ENCODE measurements around the gene ANKRD31. TPM values are rescaled to one million over a fixed set of nuclear protein-coding genes. Genes with fewer than 3 reads are reported as not detected.

ANKRD31 gene
- total RNA-seq, 1 experiment from 2014 or later: 0.30 TPM

- no peaks in the 10 kb centered on the region for H3K27me3 ChIP-seq (ENCODE audit: insufficient read depth, low read length)
- no peaks in the 10 kb centered on the region for H3K79me2 ChIP-seq (ENCODE audit: insufficient read depth, low read length)
- no TSS peak for BruUV-seq (replicated peaks)
- peaks cover 2 to 29% of the 10 kb centered on the region in 2 experiments; a peak in 3 of 4 replicates for H3K4me1 ChIP-seq (ENCODE audit: control insufficient read depth in 1 of 2, insufficient read depth in 2 of 2, low read length in 2 of 2)
- H2AFZ ChIP-seq (ENCODE audit: low read depth, low read length, poor library complexity, severe bottlenecking): no peak overlapping the region
- no peaks in the 10 kb centered on the region for H3K36me3 ChIP-seq (ENCODE audit: control insufficient read depth in 1 of 2, insufficient read depth in 2 of 2, low read length in 2 of 2)
- POLR2A ChIA-PET: no interaction called here
- DNase-seq (ENCODE audit: low read depth, low spot score): peak; percentile 81
- CTCF ChIA-PET: no interaction called here
- RAD21 ChIA-PET (ENCODE audit: low non-redundant PET in 1 of 2, low total read pairs in 2 of 2, uncharacterized antibody in 2 of 2, unreplicated experiment in 2 of 2): no interaction called here
- intact Hi-C loops (cut with micrococcal nuclease): no loop called here
- no peak overlapping the region for H3K4me3 ChIP-seq (replicated peaks in 1 of 2; ENCODE audit: low read depth in 1 of 2, low read length in 2 of 2)
- no peaks in the 10 kb centered on the region for H3K9me2 ChIP-seq (ENCODE audit: insufficient read depth)
- peak; percentile 83 for ATAC-seq
- no peaks in the 10 kb centered on the region for H3K9me3 ChIP-seq (ENCODE audit: control insufficient read depth in 1 of 2, insufficient read depth in 1 of 2, low read depth in 1 of 2, low read length in 2 of 2)
- H3K4me2 ChIP-seq (ENCODE audit: low read length): peak overlapping the region; percentile 59
- H4K20me1 ChIP-seq (ENCODE audit: insufficient read depth): no peaks in the 10 kb centered on the region
- no peak overlapping the region for H3K9ac ChIP-seq (ENCODE audit: low read length)
- H3K27ac ChIP-seq (ENCODE audit: low read depth, low read length): no peak overlapping the region
- TF ChIP-seq SIN3A (IDR thresholded peaks at IDR 0.05; ENCODE audit: low read depth): peak; percentile 79; the same call in 1 of the 2 replicates
- TF ChIP-seq POLR2A (IDR thresholded peaks at IDR 0.05; ENCODE audit: borderline replicate concordance, extremely low read depth, insufficient read depth, insufficient read length): no peak
- TF ChIP-seq CBX3 (IDR thresholded peaks at IDR 0.05; ENCODE audit: low read depth): peak; percentile 93; the same call in 1 of the 2 replicates
- TF ChIP-seq ELF1 (IDR thresholded peaks at IDR 0.05; ENCODE audit: borderline replicate concordance, low read depth): peak; percentile 21; the same call in 1 of the 2 replicates
- TF ChIP-seq JUND (IDR thresholded peaks at IDR 0.05): peak; percentile 94
- peak; percentile 57 for TF ChIP-seq MAX (IDR thresholded peaks at IDR 0.05)
- peak; percentile 97 for TF ChIP-seq CEBPB (IDR thresholded peaks at IDR 0.05; ENCODE audit: low read depth)
- TF ChIP-seq EZH2 (IDR thresholded peaks at IDR 0.05): no peak
- peak; percentile 11 for TF ChIP-seq YY1 (IDR thresholded peaks at IDR 0.05; ENCODE audit: extremely low read depth, insufficient replicate concordance, low read depth, low read length)
- TF ChIP-seq FOSL1 (IDR thresholded peaks at IDR 0.05; ENCODE audit: low read depth): peak; percentile 93
- TF ChIP-seq CTCF (IDR thresholded peaks at IDR 0.05 in 2 of 3, conservative IDR thresholded peaks at IDR 0.05 in 1 of 3; ENCODE audit: borderline replicate concordance in 1 of 3, insufficient read depth in 1 of 3, low read depth in 2 of 3, low read length in 2 of 3): no peak
- no peak for TF ChIP-seq ZBTB33 (IDR thresholded peaks at IDR 0.05; ENCODE audit: extremely low read depth, insufficient replicate concordance, low read length)
- TF ChIP-seq RAD21 (IDR thresholded peaks at IDR 0.05; ENCODE audit: low read depth): peak; percentile 22; the same call in 1 of the 2 replicates
- TF ChIP-seq POLR2AphosphoS5 (IDR thresholded peaks at IDR 0.05; ENCODE audit: low read depth, low read length): peak; percentile 42; the same call in 1 of the 2 replicates
- no peak for TF ChIP-seq ZFX (IDR thresholded peaks at IDR 0.05)
- peak; percentile 93 for TF ChIP-seq SP1 (IDR thresholded peaks at IDR 0.05; ENCODE audit: low read depth)
- TF ChIP-seq TCF7L2 (IDR thresholded peaks at IDR 0.05; ENCODE audit: borderline replicate concordance, extremely low read depth, insufficient read depth, insufficient read length): peak; percentile 71
- no peak for TF ChIP-seq EZH2phosphoT487 (IDR thresholded peaks at IDR 0.05; ENCODE audit: borderline replicate concordance)
- TF ChIP-seq REST (IDR thresholded peaks at IDR 0.05; ENCODE audit: low read depth): no peak
- peak; percentile 53; the same call in 1 of the 2 replicates for TF ChIP-seq SRF (IDR thresholded peaks at IDR 0.05; ENCODE audit: low read depth)
Measured at GRCh38 chr5:75281716-75282465, 45.2 kb upstream of the ANKRD31 start.

Measured in HCT116 (cell line).